Heart left ventricle (tissue), 16 donors: ENCODE results near the gene TP53RK. TPM values are rescaled to one million over a fixed set of nuclear protein-coding genes. Genes with fewer than 3 reads are reported as not detected.

Experiments used
- ATAC-seq, 4 donors: fragments of 200-7000 bp; cut with Tn5 transposase; one replicate each; pipeline ENCODE4 v1.9.1; 2020 to 2022; ENCODE audit warnings: moderate library complexity in 4 of 4, mild to moderate bottlenecking in 3 of 4, moderate number of reproducible peaks in 1 of 4
- DNase-seq, 5 donors: peaks; one replicate each; pipeline ENCODE4 v3.0.0-alpha.2; 2020
- H3K27ac ChIP-seq, 12 donors: fragments of 200-600 bp; sonication (generic) in 4 of 12; one replicate each; pipeline versions ENCODE4 v1.5.0 to v1.8.0; 2016 to 2022; ENCODE audit warnings: mild to moderate bottlenecking in 2 of 12
- H3K27me3 ChIP-seq, 9 donors: fragments of 200-600 bp; sonication (generic) in 2 of 9; one replicate each; pipeline versions ENCODE4 v1.5.1 to v1.8.0; 2016 to 2022; ENCODE audit warnings: mild to moderate bottlenecking in 3 of 9
- H3K36me3 ChIP-seq, 9 donors: fragments of 200-600 bp; sonication (generic) in 2 of 9; one replicate each; pipeline versions ENCODE4 v1.5.0 to v1.8.0; 2018 to 2022; ENCODE audit warnings: mild to moderate bottlenecking in 2 of 9
- H3K4me1 ChIP-seq, 12 donors: fragments of 200-600 bp; sonication (generic) in 4 of 12; one replicate each; pipeline versions ENCODE4 v1.5.0 to v1.8.0; 2016 to 2022; ENCODE audit warnings: mild to moderate bottlenecking in 3 of 12
- H3K4me3 ChIP-seq, 12 donors: fragments of 200-600 bp; sonication (generic) in 4 of 12; one replicate each; pipeline versions ENCODE4 v1.5.0 to v1.8.0; 2017 to 2022; ENCODE audit warnings: mild to moderate bottlenecking in 9 of 12, moderate library complexity in 4 of 12
- H3K9me3 ChIP-seq, 12 donors: fragments of 200-600 bp; sonication (generic) in 4 of 12; one replicate each; pipeline versions ENCODE4 v1.5.0 to v1.8.0; 2016 to 2022; ENCODE audit warnings: mild to moderate bottlenecking in 1 of 12
- POLR2A ChIP-seq, 2 donors: fragments of 450-650 bp; IDR thresholded peaks; one replicate each; pipeline ENCODE4 v1.6.1; 2017; ENCODE audit warnings: antibody characterized with exemption in 2 of 2, mild to moderate bottlenecking in 2 of 2, moderate library complexity in 2 of 2
- WGBS, 4 donors: extraction: QIAGEN DNeasy Blood & Tissue Kit in 2 of 4; methylation state at CpG; one replicate each; pipeline versions ENCODE4 v1.1.5 to v1.1.7; 2013 to 2018; 5-methylcytosine and 5-hydroxymethylcytosine counted together
- intact Hi-C, 10 donors: fragments of 100-400 bp; cut with DNase I; formaldehyde crosslinking; loops; one replicate each; pipeline versions ENCODE4 v1.11.1 to v1.14.2; 2022
- polyA plus RNA-seq, 2 donors: library from polyadenylated mRNA; stranded (reverse); fragments of 200-250 nt; gene quantifications; one replicate each; pipeline ENCODE4 v1.2.3, GENCODE V29; 2013
- total RNA-seq, 9 donors: library from RNA; depleted of rRNA in 2 of 9; stranded (reverse); fragments of >200 nt in 2 of 9; fragmentation: NEBNext Ultra II Directional in 3 of 9; extraction: Animal tissue kit (Norgen Biotek cat#: 25700) in 3 of 9; gene quantifications; one replicate each; pipeline versions ENCODE4 v1.1.0 to v1.2.4, GENCODE V29; 2016 to 2023
- TF ChIP-seq, protein P1 (sequence below), 12 donors: fragments of 200-600 bp; sonication (generic) in 4 of 12; IDR thresholded peaks; one replicate each; pipeline versions ENCODE4 v1.5.0 to v1.8.0; 2018 to 2022; ENCODE audit warnings: antibody characterized with exemption in 12 of 12, mild to moderate bottlenecking in 5 of 12
- donor health status: ischemic (EF 13 %, LVEDD 7.1; RV severe dilation, severe dysfunction).
- donor health status: healthy with polysubstance abuse.
- donor health status: DM: no; HTN: yes; CAD: no.
- donor health status: DM: no; HTN: no; CAD: no.
- donor health status: ischemic (EF 25% LVEDD 6.9; RV normal size, moderate dysfunction).
- donor health status: ischemic (EF 25% LVEDD 5.7; RV mildly dilated, moderate dysfunction).
- donor health status: healthy.
- donor health status: DM: yes; HTN: yes; CAD: no.
- donor health status: ischemic (EF 35%, LVEDD 5.7; RV mildly dilated, moderate dysfunction).
- donor health status: nonischemic (EF 11% LVEDD 7.7; RV severe dilation, severe dysfunction).
- donor health status: DM: yes; HTN: yes; CAD: no.
- donor health status: PGD.
- donor health status: ischemic (EF 29% LVEDD 5.4; RV normal size, mild dysfunction).
- donor health status: nonischemic (EF 23%, LVEDD 6.1; RV moderate dilation, normal function).

TP53RK gene
- total and polyA plus RNA-seq, 11 donors = 5.0 to 10.8 (median 7.9) TPM

GRCh38 chr20:46721476-46721875 is 32.2 kb upstream of the TP53RK start:
- Histone ChIP-seq H3K27ac (no peak overlapping the region), H3K27me3 (no peaks in the 10 kb centered on the region), H3K9me3 (peaks cover 0 to 23% (median 2%) of the 10 kb centered on the region in 12 donors), H3K4me1 (no peaks in the 10 kb centered on the region), H3K4me3 (no peak overlapping the region), H3K36me3 (peaks cover 0 to 8% (median 0%) of the 10 kb centered on the region in 9 donors)
- intact Hi-C loops = no loop called here
- DNase-seq (no peak), ATAC-seq (no peak)
- TF ChIP-seq, protein P1, sequence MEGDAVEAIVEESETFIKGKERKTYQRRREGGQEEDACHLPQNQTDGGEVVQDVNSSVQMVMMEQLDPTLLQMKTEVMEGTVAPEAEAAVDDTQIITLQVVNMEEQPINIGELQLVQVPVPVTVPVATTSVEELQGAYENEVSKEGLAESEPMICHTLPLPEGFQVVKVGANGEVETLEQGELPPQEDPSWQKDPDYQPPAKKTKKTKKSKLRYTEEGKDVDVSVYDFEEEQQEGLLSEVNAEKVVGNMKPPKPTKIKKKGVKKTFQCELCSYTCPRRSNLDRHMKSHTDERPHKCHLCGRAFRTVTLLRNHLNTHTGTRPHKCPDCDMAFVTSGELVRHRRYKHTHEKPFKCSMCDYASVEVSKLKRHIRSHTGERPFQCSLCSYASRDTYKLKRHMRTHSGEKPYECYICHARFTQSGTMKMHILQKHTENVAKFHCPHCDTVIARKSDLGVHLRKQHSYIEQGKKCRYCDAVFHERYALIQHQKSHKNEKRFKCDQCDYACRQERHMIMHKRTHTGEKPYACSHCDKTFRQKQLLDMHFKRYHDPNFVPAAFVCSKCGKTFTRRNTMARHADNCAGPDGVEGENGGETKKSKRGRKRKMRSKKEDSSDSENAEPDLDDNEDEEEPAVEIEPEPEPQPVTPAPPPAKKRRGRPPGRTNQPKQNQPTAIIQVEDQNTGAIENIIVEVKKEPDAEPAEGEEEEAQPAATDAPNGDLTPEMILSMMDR (IDR thresholded peaks at IDR 0.05) = no peak
- no peak for TF ChIP-seq POLR2A (IDR thresholded peaks at IDR 0.05)
- WGBS, 4 donors = 92 to 100% (median 97%) methylated on average over 1 of the region's 1 CpG

- Histone ChIP-seq H3K9me3 (peaks cover 0 to 23% (median 2%) of the 10 kb centered on the region in 12 donors), H3K36me3 (peaks cover 0 to 6% (median 0%) of the 10 kb centered on the region in 9 donors), H3K4me1 (no peaks in the 10 kb centered on the region), H3K27ac (no peak overlapping the region), H3K4me3 (no peak overlapping the region), H3K27me3 (no peaks in the 10 kb centered on the region)
- DNase-seq (no peak), ATAC-seq (no peak)
- TF ChIP-seq, protein P1 (IDR thresholded peaks at IDR 0.05) = no peak
- TF ChIP-seq POLR2A (IDR thresholded peaks at IDR 0.05) = no peak
- intact Hi-C loops = no loop called here
Measured at GRCh38 chr20:46720776-46721425, 31.7 kb upstream of the TP53RK start.

DNA sequence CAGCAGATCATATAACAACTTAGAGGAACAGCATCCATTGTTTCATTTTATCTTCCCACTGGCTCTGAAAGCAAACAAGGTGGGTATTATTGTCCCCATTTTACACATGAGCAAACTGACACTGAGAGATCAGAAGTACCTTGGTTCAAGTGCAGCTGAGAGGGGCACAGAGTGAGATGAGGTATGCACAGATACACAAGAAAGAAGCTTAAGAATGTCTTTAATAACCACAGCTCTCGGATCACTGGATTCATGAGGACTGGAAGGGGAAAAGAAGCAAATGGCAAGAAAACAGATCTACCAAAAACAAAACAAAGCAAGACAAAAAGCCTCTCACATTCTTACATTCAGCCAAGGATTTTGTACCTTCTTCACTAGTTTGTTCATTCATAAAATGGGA is 30.8 kb upstream of the TP53RK start:
- no peak for TF ChIP-seq POLR2A (IDR thresholded peaks at IDR 0.05)
- TF ChIP-seq, protein P1 (IDR thresholded peaks at IDR 0.05) = no peak
- WGBS, 4 donors = 91 to 97% (median 93%) methylated on average over 1 of the region's 1 CpG
- ATAC-seq (no peak), DNase-seq (no peak)
- H3K4me3 ChIP-seq = no peak overlapping the region
- H3K36me3 ChIP-seq = peaks cover 0 to 5% (median 0%) of the 10 kb centered on the region in 9 donors
- intact Hi-C loops = no loop called here
- peaks cover 0 to 23% (median 2%) of the 10 kb centered on the region in 12 donors for H3K9me3 ChIP-seq
- H3K27ac ChIP-seq = no peak overlapping the region
- H3K4me1 ChIP-seq = no peaks in the 10 kb centered on the region
- H3K27me3 ChIP-seq = no peaks in the 10 kb centered on the region

GRCh38 chr20:46717818-46718541 is 28.7 kb upstream of the TP53RK start:
- TF ChIP-seq POLR2A (IDR thresholded peaks at IDR 0.05) = no peak
- TF ChIP-seq, protein P1 (IDR thresholded peaks at IDR 0.05) = no peak
- ATAC-seq = no peak
- H3K36me3 ChIP-seq = peaks cover 0 to 5% (median 0%) of the 10 kb centered on the region in 9 donors
- no peak for DNase-seq
- H3K27ac ChIP-seq = no peak overlapping the region
- H3K9me3 ChIP-seq = peaks cover 0 to 19% (median 2%) of the 10 kb centered on the region in 12 donors
- intact Hi-C loops = no loop called here
- H3K4me3 ChIP-seq = no peak overlapping the region
- WGBS, 4 donors = 93 to 95% (median 95%) methylated on average over 9 of the region's 9 CpGs
- H3K27me3 ChIP-seq = no peaks in the 10 kb centered on the region
- peaks cover 0 to 2% (median 0%) of the 10 kb centered on the region in 12 donors for H3K4me1 ChIP-seq
